ENCODE results near the gene NKAIN2. TPM values are rescaled to one million over a fixed set of nuclear protein-coding genes. Genes with fewer than 3 reads are reported as not detected.

The NKAIN2 gene
- total and polyA plus RNA-seq, 2 donors (not counting 3 experiments of a cell fraction or from before 2014, with no cell fraction given) = 0.03 TPM; not detected in 1

- intact Hi-C loops (cut with micrococcal nuclease) (no loop called here), dilution Hi-C loops (cut with MboI; ENCODE audit: extremely low pct_ligation_motif_present, low sequenced_read_pairs) (no loop called here)
- H3K4me1 ChIP-seq (ENCODE audit: control insufficient read depth, extremely low read depth, insufficient read depth, low read length) = no peaks in the 10 kb centered on the region
- no peaks in the 10 kb centered on the region for H3K27me3 ChIP-seq (ENCODE audit: control insufficient read depth in 2 of 2, insufficient read depth in 2 of 2, low read length in 2 of 2)
- H3K9ac ChIP-seq (replicated peaks; ENCODE audit: extremely low read depth, insufficient read depth, low read length) = no peak overlapping the region
- FAIRE-seq (no peak), DNase-seq (ENCODE audit: low read depth, low spot score) (no peak)
- no TSS peak for BruUV-seq (replicated peaks)
- H3K9me1 ChIP-seq (replicated peaks; ENCODE audit: control insufficient read depth, extremely low read depth, insufficient read depth, low read length) = peaks cover 2% of the 10 kb centered on the region
- H3K4me2 ChIP-seq (ENCODE audit: insufficient read depth, low read length) = no peak overlapping the region
- no peak overlapping the region for H3K27ac ChIP-seq (ENCODE audit: insufficient read depth, low read depth, low read length)
- H2AFZ ChIP-seq (ENCODE audit: low read depth, low read length) = no peak overlapping the region
- no peaks in the 10 kb centered on the region for H3K9me3 ChIP-seq (replicated peaks; ENCODE audit: control insufficient read depth, insufficient read depth, low read length)
- TF ChIP-seq CTCF (IDR thresholded peaks at IDR 0.05; ENCODE audit: extremely low read depth in 1 of 2, insufficient read depth in 1 of 2, low read depth in 1 of 2, low read length in 2 of 2) (no peak), GATA2 (IDR thresholded peaks at IDR 0.05; ENCODE audit: insufficient read depth, insufficient read length, low read depth, low read length) (no peak), POLR2A (IDR thresholded peaks at IDR 0.05; ENCODE audit: low read depth, low read length) (no peak), POLR2AphosphoS5 (IDR thresholded peaks at IDR 0.05; ENCODE audit: insufficient read depth, low read depth, low read length) (no peak), EZH2 (IDR thresholded peaks at IDR 0.05; ENCODE audit: borderline replicate concordance, low read depth, low read length, severe bottlenecking) (no peak), MYC (IDR thresholded peaks at IDR 0.05; ENCODE audit: low read depth, low read length) (no peak), JUN (IDR thresholded peaks at IDR 0.05; ENCODE audit: borderline replicate concordance, insufficient read depth, insufficient read length, low read depth) (no peak), MAX (IDR thresholded peaks at IDR 0.05; ENCODE audit: insufficient read depth, insufficient read length) (no peak), FOS (IDR thresholded peaks at IDR 0.05; ENCODE audit: borderline replicate concordance, insufficient read depth, low read length) (no peak)
- ChIA-PET POLR2A (no interaction called here), CTCF (no interaction called here)
- H4K20me1 ChIP-seq (replicated peaks; ENCODE audit: control insufficient read depth, extremely low read depth, insufficient read depth, low read length) = no peaks in the 10 kb centered on the region
- no peak overlapping the region for H3K4me3 ChIP-seq (replicated peaks in 1 of 3; ENCODE audit: insufficient read depth in 1 of 3, low read depth in 1 of 3, low read length in 3 of 3)
- no peaks in the 10 kb centered on the region for H3K79me2 ChIP-seq (ENCODE audit: control insufficient read depth, insufficient read depth, low read length)
- no peaks in the 10 kb centered on the region for H3K36me3 ChIP-seq (ENCODE audit: control insufficient read depth in 2 of 2, extremely low read depth in 1 of 2, insufficient read depth in 2 of 2, low read length in 2 of 2)
Measured at GRCh38 chr6:124142852-124143251, 339.2 kb downstream of the NKAIN2 start.
